Measurements from ENCODE around the gene RPTOR.

RPTOR gene

GRCh38 chr17:80594431-80595269 is 50.0 kb downstream of the RPTOR start:
- Histone ChIP-seq H3K36me3 (peaks cover 4% of the 10 kb centered on the region; the same call in 1 of the 2 replicates), H3K4me3 (ENCODE audit: low read depth, low read length) (no peak overlapping the region), H3K9me3 (no peaks in the 10 kb centered on the region), H3K27me3 (no peaks in the 10 kb centered on the region), H3K4me1 (peaks cover 5% of the 10 kb centered on the region; the same call in 1 of the 2 replicates)
- TF ChIP-seq, protein P1, sequence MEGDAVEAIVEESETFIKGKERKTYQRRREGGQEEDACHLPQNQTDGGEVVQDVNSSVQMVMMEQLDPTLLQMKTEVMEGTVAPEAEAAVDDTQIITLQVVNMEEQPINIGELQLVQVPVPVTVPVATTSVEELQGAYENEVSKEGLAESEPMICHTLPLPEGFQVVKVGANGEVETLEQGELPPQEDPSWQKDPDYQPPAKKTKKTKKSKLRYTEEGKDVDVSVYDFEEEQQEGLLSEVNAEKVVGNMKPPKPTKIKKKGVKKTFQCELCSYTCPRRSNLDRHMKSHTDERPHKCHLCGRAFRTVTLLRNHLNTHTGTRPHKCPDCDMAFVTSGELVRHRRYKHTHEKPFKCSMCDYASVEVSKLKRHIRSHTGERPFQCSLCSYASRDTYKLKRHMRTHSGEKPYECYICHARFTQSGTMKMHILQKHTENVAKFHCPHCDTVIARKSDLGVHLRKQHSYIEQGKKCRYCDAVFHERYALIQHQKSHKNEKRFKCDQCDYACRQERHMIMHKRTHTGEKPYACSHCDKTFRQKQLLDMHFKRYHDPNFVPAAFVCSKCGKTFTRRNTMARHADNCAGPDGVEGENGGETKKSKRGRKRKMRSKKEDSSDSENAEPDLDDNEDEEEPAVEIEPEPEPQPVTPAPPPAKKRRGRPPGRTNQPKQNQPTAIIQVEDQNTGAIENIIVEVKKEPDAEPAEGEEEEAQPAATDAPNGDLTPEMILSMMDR (IDR thresholded peaks at IDR 0.05; ENCODE audit: low read depth, low read length), result no peak
- no peak for DNase-seq

DNA sequence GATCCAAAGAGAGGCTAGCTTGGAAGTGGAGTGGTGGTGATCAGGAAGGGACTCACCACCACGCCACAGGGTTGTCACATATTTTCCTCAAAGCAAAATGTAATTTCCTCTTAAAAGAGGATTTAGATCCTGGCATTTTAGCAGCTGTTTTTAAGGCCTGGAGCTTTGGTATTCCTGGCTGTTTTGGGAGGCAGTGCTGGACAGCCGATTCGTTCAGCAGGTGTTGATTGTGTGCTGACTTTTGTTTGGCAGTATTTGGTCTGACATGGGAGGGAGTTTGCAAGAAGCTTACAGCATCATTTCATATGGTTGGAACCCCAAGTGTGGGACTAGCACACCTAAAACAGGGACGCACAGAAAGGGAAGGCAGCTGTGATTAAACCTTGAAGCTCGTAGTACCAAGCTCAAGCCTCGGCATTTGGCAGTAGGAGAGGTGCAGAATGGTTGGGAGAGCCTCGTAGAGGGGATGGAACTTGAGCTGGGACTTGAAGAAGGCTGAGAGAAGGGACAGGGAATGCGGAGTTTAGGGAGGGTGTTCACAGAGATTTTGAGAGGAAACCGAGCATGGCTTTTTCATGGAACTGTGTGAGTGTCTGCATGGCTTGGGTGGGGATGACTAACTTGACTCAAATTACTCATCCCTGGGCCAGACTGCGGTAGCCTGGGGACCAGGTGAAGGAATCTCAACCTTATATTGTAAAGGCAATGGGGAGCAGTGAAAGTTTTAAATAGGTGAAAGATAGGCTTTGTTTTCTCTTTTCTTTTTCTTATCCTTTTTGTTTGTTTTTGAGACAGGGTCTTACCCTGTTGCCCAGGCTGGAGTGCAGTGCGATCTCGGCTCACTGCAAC is 52.3 kb downstream of the RPTOR start:
- peaks cover 4% of the 10 kb centered on the region; the same call in 1 of the 2 replicates for H3K36me3 ChIP-seq
- TF ChIP-seq, protein P1 (IDR thresholded peaks at IDR 0.05; ENCODE audit: low read depth, low read length), result no peak
- DNase-seq, result no peak
- H3K27me3 ChIP-seq, result no peaks in the 10 kb centered on the region
- H3K9me3 ChIP-seq, result no peaks in the 10 kb centered on the region
- H3K4me3 ChIP-seq (ENCODE audit: low read depth, low read length), result no peak overlapping the region
- peaks cover 8% of the 10 kb centered on the region; the same call in 1 of the 2 replicates for H3K4me1 ChIP-seq

- TF ChIP-seq, protein P1 (IDR thresholded peaks at IDR 0.05; ENCODE audit: low read depth, low read length), result no peak
- Histone ChIP-seq H3K36me3 (peaks cover 4% of the 10 kb centered on the region; the same call in 1 of the 2 replicates), H3K4me3 (ENCODE audit: low read depth, low read length) (no peak overlapping the region)
These were observed 54.3 kb downstream of the RPTOR start for GRCh38 chr17:80598813-80599545.

DNA sequence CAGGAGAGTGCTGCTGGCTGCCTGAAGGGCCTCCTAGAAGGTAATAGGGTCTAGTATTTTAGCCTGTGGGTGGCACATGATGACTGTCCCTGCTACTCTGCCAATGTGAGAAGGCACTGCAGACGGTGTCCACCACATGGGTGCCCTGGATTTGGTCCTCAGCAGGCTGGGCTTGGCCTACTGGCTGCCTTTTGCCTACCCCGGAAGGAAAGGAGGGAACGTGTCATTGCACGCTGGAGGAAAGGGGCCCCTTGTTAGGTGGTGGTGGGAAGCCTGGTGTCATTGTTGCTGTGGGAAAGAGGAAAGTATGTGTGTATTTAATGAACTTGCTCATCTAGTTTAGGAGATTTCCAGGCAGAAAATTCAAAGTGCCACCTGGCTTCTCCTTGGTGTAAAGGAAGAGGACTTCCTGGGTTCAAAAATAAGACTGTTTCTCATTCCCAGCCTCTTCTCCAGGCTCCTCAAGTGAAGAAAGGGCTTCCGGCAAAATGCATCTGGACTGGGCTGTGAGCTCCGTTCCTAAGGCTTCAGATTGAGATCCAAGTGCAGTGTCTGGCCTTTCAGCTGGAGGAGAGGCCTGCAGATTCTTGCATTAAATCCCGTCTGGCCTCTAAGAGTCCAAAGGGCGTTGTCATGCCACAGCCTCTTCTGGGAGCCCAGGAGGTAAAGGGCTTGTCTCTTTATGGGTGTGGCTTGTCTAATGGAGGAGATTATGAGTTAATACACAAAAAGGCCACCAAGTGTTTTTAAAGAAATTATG is 55.1 kb downstream of the RPTOR start:
- H3K9me3 ChIP-seq, result no peaks in the 10 kb centered on the region
- peaks cover 8% of the 10 kb centered on the region; the same call in 1 of the 2 replicates for H3K4me1 ChIP-seq
- TF ChIP-seq, protein P1 (IDR thresholded peaks at IDR 0.05; ENCODE audit: low read depth, low read length), result no peak

More at GRCh38 chr17:80598813-80599545, 54.3 kb downstream of the RPTOR start:
- Histone ChIP-seq H3K4me1 (peaks cover 8% of the 10 kb centered on the region; the same call in 1 of the 2 replicates), H3K27me3 (no peaks in the 10 kb centered on the region), H3K9me3 (no peaks in the 10 kb centered on the region)
- DNase-seq, result no peak

DNA sequence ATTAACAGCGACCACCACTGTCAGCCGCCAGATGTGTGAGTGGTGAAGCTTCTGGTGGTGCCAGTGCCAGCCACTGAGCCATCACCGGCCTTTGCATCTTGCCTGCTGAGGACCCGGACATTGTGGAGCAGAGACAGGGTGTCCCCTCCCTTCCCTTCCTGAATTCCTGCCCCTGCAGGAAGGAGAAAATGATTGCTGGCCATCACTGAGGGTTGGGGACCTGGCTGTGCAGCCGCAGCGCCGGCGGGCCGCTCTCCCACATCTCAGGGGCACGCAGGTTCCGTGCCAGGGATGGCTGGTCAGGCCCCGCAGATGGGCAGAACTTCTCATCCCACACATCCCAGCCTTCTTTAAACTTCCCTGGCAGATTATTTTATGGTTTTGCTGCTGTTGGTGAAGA is 56.5 kb downstream of the RPTOR start:
- Histone ChIP-seq H3K4me1 (peaks cover 8% of the 10 kb centered on the region; the same call in 1 of the 2 replicates), H3K27me3 (no peaks in the 10 kb centered on the region), H3K9me3 (no peaks in the 10 kb centered on the region), H3K36me3 (peaks cover 4% of the 10 kb centered on the region; the same call in 1 of the 2 replicates), H3K4me3 (ENCODE audit: low read depth, low read length) (no peak overlapping the region)
- TF ChIP-seq, protein P1 (IDR thresholded peaks at IDR 0.05; ENCODE audit: low read depth, low read length), result no peak
- no peak for DNase-seq

More for the DNA sequence above, 55.1 kb downstream of the RPTOR start:
- peaks cover 4% of the 10 kb centered on the region; the same call in 1 of the 2 replicates for H3K36me3 ChIP-seq
- no peak for DNase-seq
- H3K4me3 ChIP-seq (ENCODE audit: low read depth, low read length), result no peak overlapping the region
- no peaks in the 10 kb centered on the region for H3K27me3 ChIP-seq

Data from BE2C (cell line).